ENCODE data around the gene ILK. TPM values are rescaled to one million over a fixed set of nuclear protein-coding genes. Genes with fewer than 3 reads are reported as not detected.

The ILK gene
- total RNA-seq, 5 donors from 2014 or later (not counting 1 experiment from before 2014, with no cell fraction given), result 49.3 to 111 (median 99.4) TPM

DNA sequence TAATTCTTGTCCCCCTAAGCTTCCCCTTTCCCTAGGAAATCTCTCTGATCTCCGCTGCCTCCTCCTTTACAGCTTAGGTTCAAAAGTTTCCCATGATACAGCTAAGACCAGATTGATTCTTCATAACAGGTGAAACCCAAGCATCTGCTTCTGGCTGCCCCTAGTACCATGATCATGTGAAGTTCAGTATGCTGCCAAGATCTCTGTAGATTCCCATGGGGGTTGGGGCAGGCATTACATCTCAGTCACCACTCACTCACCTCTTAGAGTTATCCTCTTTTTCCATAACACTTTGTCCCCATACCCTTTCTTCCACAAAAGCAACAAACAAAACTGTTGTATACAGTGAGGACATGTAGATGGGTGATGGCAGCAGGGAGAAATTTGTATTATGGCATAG lies 44.2 kb upstream of the ILK start:
- no peaks in the 10 kb centered on the region for H3K9me3 ChIP-seq
- WGBS (ENCODE audit: insufficient coverage), result 100% methylated on average over 1 of the region's 1 CpG
- no peak overlapping the region for H3K4me3 ChIP-seq (ENCODE audit: control insufficient read depth in 1 of 2, extremely low read depth in 1 of 2, low read length in 1 of 2)
- no peak overlapping the region for H3K27ac ChIP-seq (ENCODE audit: low read length)
- ChIA-PET POLR2A (interaction anchor here in 1 of 2 donors (0.5 kb wide), 1 partner anchor 1697 kb away, joined by 4 read pairs; no protein-coding TSS in a partner anchor), CTCF (interaction anchor here in 1 of 2 donors (1.1 kb wide), 1 partner anchor 147 kb away, joined by 3 read pairs; no protein-coding TSS in a partner anchor)
- no peaks in the 10 kb centered on the region for H3K27me3 ChIP-seq (replicated peaks in 1 of 2; ENCODE audit: control insufficient read depth in 2 of 2, extremely low read depth in 1 of 2, insufficient read depth in 2 of 2, low read length in 1 of 2)
- Mint-ChIP-seq H3K4me3 (no peak overlapping the region), H3K36me3 (peaks cover 39% of the 10 kb centered on the region), H3K27me3 (no peaks in the 10 kb centered on the region), H3K4me1 (peaks cover 0 to 12% (median 0%) of the 10 kb centered on the region in 3 donors), H3K9me3 (no peaks in the 10 kb centered on the region), H3K27ac (no peak overlapping the region)
- no peak for ATAC-seq (replicated peaks in 1 of 4)
- peaks cover 0 to 7% of the 10 kb centered on the region in 2 donors for H3K36me3 ChIP-seq (ENCODE audit: control insufficient read depth in 2 of 2, extremely low read depth in 1 of 2, insufficient read depth in 1 of 2, low read length in 1 of 2)
- H3K4me1 ChIP-seq (ENCODE audit: control insufficient read depth in 1 of 2, extremely low read depth in 1 of 2, insufficient read depth in 2 of 2, low read length in 2 of 2), result no peaks in the 10 kb centered on the region
- no peak for DNase-seq

DNA sequence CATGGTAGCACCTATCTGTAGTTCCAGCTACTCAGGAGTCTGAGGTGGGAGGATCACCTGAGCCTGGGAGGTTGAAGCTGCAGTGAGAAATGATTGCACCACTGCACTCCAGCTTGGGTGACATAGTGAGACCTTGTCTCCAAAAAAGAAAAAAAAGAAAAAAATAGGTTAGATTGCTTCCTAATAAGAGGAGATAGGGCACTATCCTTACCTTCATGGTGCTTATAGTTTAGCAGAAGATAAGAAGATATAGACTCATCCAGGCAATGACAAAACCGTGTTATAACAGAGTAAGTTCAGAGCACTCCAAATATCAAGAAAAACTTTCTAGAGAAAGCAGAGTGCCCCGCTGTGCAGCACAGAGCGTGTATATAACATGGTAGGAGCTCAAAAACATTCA lies 42.3 kb upstream of the ILK start:
- Histone ChIP-seq H3K9me3 (no peaks in the 10 kb centered on the region), H3K27ac (ENCODE audit: low read length) (no peak overlapping the region), H3K4me1 (ENCODE audit: control insufficient read depth in 1 of 2, extremely low read depth in 1 of 2, insufficient read depth in 2 of 2, low read length in 2 of 2) (no peaks in the 10 kb centered on the region), H3K36me3 (ENCODE audit: control insufficient read depth in 2 of 2, extremely low read depth in 1 of 2, insufficient read depth in 1 of 2, low read length in 1 of 2) (peaks cover 0 to 8% of the 10 kb centered on the region in 2 donors), H3K4me3 (ENCODE audit: control insufficient read depth in 1 of 2, extremely low read depth in 1 of 2, low read length in 1 of 2) (no peak overlapping the region), H3K27me3 (replicated peaks in 1 of 2; ENCODE audit: control insufficient read depth in 2 of 2, extremely low read depth in 1 of 2, insufficient read depth in 2 of 2, low read length in 1 of 2) (no peaks in the 10 kb centered on the region)
- WGBS (ENCODE audit: insufficient coverage), result no CpG with 5 or more reads among the region's 3 CpGs
- no peaks in the 10 kb centered on the region for H3K9me3 Mint-ChIP-seq
- ChIA-PET POLR2A (interaction anchor here in 1 of 2 donors (0.6 kb wide), 1 partner anchor 13 kb away, joined by 4 read pairs; no protein-coding TSS in a partner anchor), CTCF (interaction anchor here in 1 of 2 donors (0.5 to 0.9 kb wide), 2 partner anchors 9 to 134 kb away, joined by 3 to 4 read pairs; no protein-coding TSS in a partner anchor)
- no peak overlapping the region for H3K27ac Mint-ChIP-seq
- H3K4me1 Mint-ChIP-seq, result peaks cover 0 to 12% (median 0%) of the 10 kb centered on the region in 3 donors
- H3K4me3 Mint-ChIP-seq, result no peak overlapping the region
- peaks cover 45% of the 10 kb centered on the region for H3K36me3 Mint-ChIP-seq
- ATAC-seq (replicated peaks in 1 of 4) (no peak), DNase-seq (no peak)
- no peaks in the 10 kb centered on the region for H3K27me3 Mint-ChIP-seq

GRCh38 chr11:6563121-6563619 lies 40.4 kb upstream of the ILK start:
- 95% methylated on average over 3 of the region's 4 CpGs for WGBS (ENCODE audit: insufficient coverage)
- Histone ChIP-seq H3K36me3 (ENCODE audit: control insufficient read depth in 2 of 2, extremely low read depth in 1 of 2, insufficient read depth in 1 of 2, low read length in 1 of 2) (peaks cover 0 to 8% of the 10 kb centered on the region in 2 donors), H3K9me3 (no peaks in the 10 kb centered on the region), H3K4me1 (ENCODE audit: control insufficient read depth in 1 of 2, extremely low read depth in 1 of 2, insufficient read depth in 2 of 2, low read length in 2 of 2) (no peaks in the 10 kb centered on the region), H3K27me3 (replicated peaks in 1 of 2; ENCODE audit: control insufficient read depth in 2 of 2, extremely low read depth in 1 of 2, insufficient read depth in 2 of 2, low read length in 1 of 2) (no peaks in the 10 kb centered on the region), H3K4me3 (ENCODE audit: control insufficient read depth in 1 of 2, extremely low read depth in 1 of 2, low read length in 1 of 2) (no peak overlapping the region), H3K27ac (ENCODE audit: low read length) (no peak overlapping the region)
- Mint-ChIP-seq H3K27ac (no peak overlapping the region), H3K4me3 (no peak overlapping the region), H3K4me1 (peaks cover 0 to 12% (median 0%) of the 10 kb centered on the region in 3 donors), H3K36me3 (peaks cover 39% of the 10 kb centered on the region), H3K9me3 (no peaks in the 10 kb centered on the region), H3K27me3 (no peaks in the 10 kb centered on the region)
- ATAC-seq (replicated peaks in 1 of 4), result no peak
- POLR2A ChIA-PET, result no interaction called here
- DNase-seq, result no peak
- CTCF ChIA-PET, result no interaction called here

DNA sequence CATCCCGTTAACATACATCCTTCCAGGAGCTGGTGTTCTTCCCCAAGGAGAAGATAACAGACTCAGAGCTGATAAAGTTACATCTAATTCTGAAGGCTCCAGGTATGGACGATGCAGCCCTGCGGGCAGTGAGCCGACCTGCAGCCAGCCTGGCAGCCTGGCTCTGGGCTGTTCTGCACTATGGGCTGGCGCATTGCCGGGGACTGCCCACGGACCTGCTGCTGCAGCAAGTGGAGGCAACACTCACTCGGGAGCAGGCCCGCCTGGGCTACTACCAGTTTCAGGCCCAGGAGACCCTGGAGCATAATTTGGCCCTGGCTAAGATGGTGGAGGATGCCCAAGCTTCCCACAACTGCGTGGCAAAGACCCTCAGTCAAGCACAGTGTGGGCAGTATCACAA lies 39.9 kb upstream of the ILK start:
- H3K36me3 ChIP-seq (ENCODE audit: control insufficient read depth in 2 of 2, extremely low read depth in 1 of 2, insufficient read depth in 1 of 2, low read length in 1 of 2), result peaks cover 0 to 9% of the 10 kb centered on the region in 2 donors
- Mint-ChIP-seq H3K9me3 (no peaks in the 10 kb centered on the region), H3K4me3 (no peak overlapping the region), H3K27ac (no peak overlapping the region), H3K36me3 (peaks cover 39% of the 10 kb centered on the region), H3K4me1 (peaks cover 0 to 12% (median 0%) of the 10 kb centered on the region in 3 donors), H3K27me3 (no peaks in the 10 kb centered on the region)
- ATAC-seq (replicated peaks in 1 of 4) (no peak), DNase-seq (no peak)
- no peak overlapping the region for H3K27ac ChIP-seq (ENCODE audit: low read length)
- no peaks in the 10 kb centered on the region for H3K9me3 ChIP-seq
- H3K4me3 ChIP-seq (ENCODE audit: control insufficient read depth in 1 of 2, extremely low read depth in 1 of 2, low read length in 1 of 2), result no peak overlapping the region
- no peaks in the 10 kb centered on the region for H3K4me1 ChIP-seq (ENCODE audit: control insufficient read depth in 1 of 2, extremely low read depth in 1 of 2, insufficient read depth in 2 of 2, low read length in 2 of 2)
- H3K27me3 ChIP-seq (replicated peaks in 1 of 2; ENCODE audit: control insufficient read depth in 2 of 2, extremely low read depth in 1 of 2, insufficient read depth in 2 of 2, low read length in 1 of 2), result no peaks in the 10 kb centered on the region
- WGBS (ENCODE audit: insufficient coverage), result 98% methylated on average over 10 of the region's 10 CpGs
- ChIA-PET CTCF (no interaction called here), POLR2A (no interaction called here)

GRCh38 chr11:6565325-6565724 lies 38.2 kb upstream of the ILK start:
- H3K36me3 ChIP-seq (ENCODE audit: control insufficient read depth in 2 of 2, extremely low read depth in 1 of 2, insufficient read depth in 1 of 2, low read length in 1 of 2), result peaks cover 0 to 13% of the 10 kb centered on the region in 2 donors
- WGBS (ENCODE audit: insufficient coverage), result no CpG with 5 or more reads among the region's 2 CpGs
- H3K4me3 Mint-ChIP-seq, result no peak overlapping the region
- H3K27ac ChIP-seq (ENCODE audit: low read length), result no peak overlapping the region
- H3K9me3 Mint-ChIP-seq, result no peaks in the 10 kb centered on the region
- no peaks in the 10 kb centered on the region for H3K9me3 ChIP-seq
- POLR2A ChIA-PET, result no interaction called here
- H3K4me1 ChIP-seq (ENCODE audit: control insufficient read depth in 1 of 2, extremely low read depth in 1 of 2, insufficient read depth in 2 of 2, low read length in 2 of 2), result no peaks in the 10 kb centered on the region
- no peaks in the 10 kb centered on the region for H3K27me3 ChIP-seq (replicated peaks in 1 of 2; ENCODE audit: control insufficient read depth in 2 of 2, extremely low read depth in 1 of 2, insufficient read depth in 2 of 2, low read length in 1 of 2)
- no peaks in the 10 kb centered on the region for H3K27me3 Mint-ChIP-seq
- CTCF ChIA-PET, result no interaction called here
- peaks cover 0 to 12% (median 0%) of the 10 kb centered on the region in 3 donors for H3K4me1 Mint-ChIP-seq
- DNase-seq (no peak), ATAC-seq (replicated peaks in 1 of 4) (no peak)
- no peak overlapping the region for H3K27ac Mint-ChIP-seq
- no peak overlapping the region for H3K4me3 ChIP-seq (ENCODE audit: control insufficient read depth in 1 of 2, extremely low read depth in 1 of 2, low read length in 1 of 2)
- H3K36me3 Mint-ChIP-seq, result peaks cover 34% of the 10 kb centered on the region

- Mint-ChIP-seq H3K36me3 (peaks cover 32% of the 10 kb centered on the region), H3K4me1 (peaks cover 0 to 12% (median 0%) of the 10 kb centered on the region in 3 donors), H3K27ac (no peak overlapping the region), H3K9me3 (no peaks in the 10 kb centered on the region), H3K4me3 (no peak overlapping the region), H3K27me3 (no peaks in the 10 kb centered on the region)
- no peak for DNase-seq
- CTCF ChIA-PET, result interaction anchor here in 1 of 2 donors (0.8 kb wide), 1 partner anchor 36 kb away, joined by 4 read pairs; no protein-coding TSS in a partner anchor
- Histone ChIP-seq H3K27me3 (replicated peaks in 1 of 2; ENCODE audit: control insufficient read depth in 2 of 2, extremely low read depth in 1 of 2, insufficient read depth in 2 of 2, low read length in 1 of 2) (no peaks in the 10 kb centered on the region), H3K27ac (ENCODE audit: low read length) (no peak overlapping the region), H3K36me3 (ENCODE audit: control insufficient read depth in 2 of 2, extremely low read depth in 1 of 2, insufficient read depth in 1 of 2, low read length in 1 of 2) (peaks cover 0 to 13% of the 10 kb centered on the region in 2 donors), H3K4me1 (ENCODE audit: control insufficient read depth in 1 of 2, extremely low read depth in 1 of 2, insufficient read depth in 2 of 2, low read length in 2 of 2) (no peaks in the 10 kb centered on the region), H3K9me3 (no peaks in the 10 kb centered on the region), H3K4me3 (ENCODE audit: control insufficient read depth in 1 of 2, extremely low read depth in 1 of 2, low read length in 1 of 2) (no peak overlapping the region)
- no peak for ATAC-seq (replicated peaks in 1 of 4)
- 93% methylated on average over 3 of the region's 5 CpGs for WGBS (ENCODE audit: insufficient coverage)
- POLR2A ChIA-PET, result interaction anchor here in 1 of 2 donors (0.6 kb wide), 1 partner anchor 13 kb away, joined by 3 read pairs; no protein-coding TSS in a partner anchor
Measured at GRCh38 chr11:6565988-6566703, 37.4 kb upstream of the ILK start.
